SH-SY5Y (cell line): Measurements from ENCODE around the gene SPG7.

Experiments used
- GATA2 ChIP-seq: IDR thresholded peaks from 2 replicates; pipeline ENCODE4 v1.6.1; 2011; ENCODE audit warnings: mild to moderate bottlenecking, low read depth, low read length
- GATA3 ChIP-seq: IDR thresholded peaks from 2 replicates; pipeline ENCODE4 v1.6.1; 2011; ENCODE audit warnings: low read depth, mild to moderate bottlenecking, low read length, moderate library complexity

- TF ChIP-seq GATA2 = no peak
- TF ChIP-seq GATA3 = no peak
Measured at GRCh38 chr16:89536886-89537548, 28.8 kb downstream of the SPG7 start.
